GM23338 (cell line): Measurements from ENCODE around the gene FOXB2. TPM values are rescaled to one million over a fixed set of nuclear protein-coding genes. Genes with fewer than 3 reads are reported as not detected.

Source experiments
- EZH2phosphoT487 ChIP-seq: fragments of 200-600 bp; sonication (generic); IDR thresholded peaks from one replicate; pipeline ENCODE4 v1.8.1; 2018; ENCODE audit warnings: antibody characterized with exemption; ENCODE audit not compliant: unreplicated experiment
- POLR2AphosphoS5 ChIP-seq: IDR thresholded peaks from 2 replicates; pipeline ENCODE4 v1.6.1; 2016; ENCODE audit warnings: antibody characterized with exemption, low read depth
- REST ChIP-seq: IDR thresholded peaks from one replicate; pipeline ENCODE4 v1.6.1; 2018; ENCODE audit warnings: antibody characterized with exemption; ENCODE audit not compliant: unreplicated experiment
- ZNF462 ChIP-seq: fragments of 250-450 bp; sonication (Bioruptor Pico); IDR thresholded peaks from 2 replicates; pipeline ENCODE4 v1.5.0; 2020; ENCODE audit warnings: mild to moderate bottlenecking, moderate library complexity
- polyA plus RNA-seq: library from polyadenylated mRNA; unstranded; fragments of >200 nt; fragmentation: Nextera tagmentation; extraction: Ambion mirVana; gene quantifications from 2 replicates; pipeline ENCODE4 v1.2.1, GENCODE V29; 2016
- total RNA-seq: library from RNA; depleted of rRNA; stranded (reverse); fragments of >200 nt; shearing (Covaris generic); gene quantifications from 2 replicates; pipeline ENCODE4 v1.2.3, GENCODE V29; 2014

FOXB2 gene
- total and polyA plus RNA-seq, 2 experiments from 2014 or later = not detected

- TF ChIP-seq REST (no peak), ZNF462 (CRISPR knock-in tag) (no peak), EZH2phosphoT487 (no peak), POLR2AphosphoS5 (no peak)
Measured at GRCh38 chr9:77030045-77030444, 10.6 kb downstream of the FOXB2 start (continued).
